GM21786 (cell line): Measurements from ENCODE around the gene DBP.
"Not testable (repeated sequence)": the region's sequence is repeated elsewhere in the genome, so short reads cannot be mapped to it uniquely, and the experiment has no call there.

ENCODE experiments used
- ATAC-seq: cut with Tn5 transposase; IDR thresholded peaks from one replicate; pipeline ENCODE4 v1.9.1; 2021; ENCODE audit not compliant: unreplicated experiment

The DBP gene

DNA sequence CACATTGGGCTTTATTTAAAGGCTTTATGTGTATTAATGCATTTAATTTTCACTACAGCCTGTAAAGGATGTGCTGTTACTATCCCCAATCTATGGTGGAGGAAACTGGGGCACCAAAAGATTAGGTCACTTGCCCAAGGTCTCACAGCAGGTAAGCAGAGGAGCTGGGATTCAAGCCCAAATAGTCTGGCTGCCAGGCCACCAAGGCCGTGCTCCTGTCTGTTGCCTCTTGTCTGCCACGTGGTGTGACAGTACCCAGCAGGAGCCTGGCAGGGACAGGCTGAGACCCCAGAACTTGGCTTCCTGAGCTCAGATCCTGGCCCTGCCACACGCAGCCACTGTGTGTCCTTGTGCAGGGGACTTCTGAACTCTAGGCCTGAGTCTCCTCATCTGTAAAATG, 31.2 kb upstream of the DBP start:
- ATAC-seq = no peak

DNA sequence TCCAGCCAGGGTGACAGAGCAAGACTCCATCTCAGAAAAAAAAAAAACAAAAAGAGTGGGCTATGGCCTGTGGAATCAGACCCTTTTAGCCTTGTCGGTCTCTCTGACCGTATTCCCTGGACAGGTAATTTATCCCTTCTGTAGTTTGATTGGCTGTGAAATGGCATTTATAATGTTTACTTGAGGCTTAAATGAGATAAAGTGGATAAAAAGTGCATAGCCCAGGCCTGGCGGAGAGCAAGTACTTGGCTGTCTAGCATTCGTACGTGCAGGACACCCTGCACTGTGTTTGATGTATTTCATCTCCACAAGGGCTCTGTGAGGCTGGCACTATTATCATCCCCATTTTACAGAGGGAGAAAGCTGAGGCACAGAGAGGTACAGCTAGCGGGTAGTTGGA, 28.6 kb upstream of the DBP start:
- ATAC-seq = no peak

DNA sequence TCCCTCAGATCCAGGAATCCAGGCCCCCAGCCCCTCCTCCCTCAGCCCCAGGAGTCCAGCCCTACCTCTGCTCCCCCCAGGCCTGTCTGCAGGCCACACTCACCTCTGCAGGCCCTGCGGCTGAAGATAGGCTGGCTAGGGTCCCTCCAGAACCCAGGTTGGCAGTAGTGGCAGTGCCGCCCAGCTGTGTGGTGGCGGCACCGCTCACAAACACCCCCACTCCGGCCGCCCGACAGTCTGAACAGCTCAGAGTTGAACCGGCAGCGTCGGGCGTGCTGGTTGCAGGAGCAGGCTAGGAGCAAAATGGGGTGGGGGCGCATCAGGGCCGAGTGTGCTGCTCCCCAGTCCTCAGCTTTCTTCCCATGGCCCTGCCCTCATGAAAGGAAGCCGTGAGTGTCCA, 27.3 kb upstream of the DBP start:
- ATAC-seq = no peak

DNA sequence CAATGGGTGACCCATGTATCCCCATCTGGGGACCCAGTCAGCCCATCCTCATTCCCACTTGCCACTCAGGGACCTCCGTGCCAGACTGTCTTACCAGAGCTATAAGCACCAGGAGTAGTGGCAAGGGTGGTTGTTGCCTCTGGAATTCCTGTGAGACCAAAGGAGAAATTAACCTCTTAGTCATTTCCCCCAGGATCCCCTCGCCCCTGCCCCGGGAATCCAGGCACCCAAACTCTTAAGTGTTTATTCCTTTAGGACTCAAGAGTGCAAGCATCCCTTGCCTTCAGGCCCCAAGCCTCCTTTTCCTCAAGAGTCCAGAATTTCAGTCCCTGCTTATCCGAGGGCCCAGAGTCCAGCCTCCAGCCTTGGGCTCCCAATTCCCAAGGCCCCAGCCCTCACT, 26.5 kb upstream of the DBP start:
- ATAC-seq = no peak

DNA sequence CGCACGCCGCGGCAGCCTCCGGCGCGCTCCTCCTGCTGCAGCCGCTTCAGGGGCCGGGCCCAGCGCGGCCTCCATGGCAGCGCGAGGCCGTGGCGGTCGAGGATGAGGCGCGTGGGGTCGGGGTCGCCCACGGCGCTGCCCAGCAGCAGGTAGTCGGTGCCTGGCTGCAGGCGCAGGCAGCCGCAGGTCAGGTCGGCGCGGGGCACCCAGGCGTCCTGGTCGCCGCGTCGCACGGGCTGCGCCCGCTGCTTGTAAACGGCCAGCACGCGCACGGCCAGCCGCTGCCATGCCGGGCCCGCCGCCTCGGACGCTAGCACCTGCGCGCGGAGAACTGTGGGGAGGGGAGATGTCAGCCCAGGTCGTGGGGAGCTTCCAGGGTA, 24.5 kb upstream of the DBP start:
- no peak for ATAC-seq

DNA sequence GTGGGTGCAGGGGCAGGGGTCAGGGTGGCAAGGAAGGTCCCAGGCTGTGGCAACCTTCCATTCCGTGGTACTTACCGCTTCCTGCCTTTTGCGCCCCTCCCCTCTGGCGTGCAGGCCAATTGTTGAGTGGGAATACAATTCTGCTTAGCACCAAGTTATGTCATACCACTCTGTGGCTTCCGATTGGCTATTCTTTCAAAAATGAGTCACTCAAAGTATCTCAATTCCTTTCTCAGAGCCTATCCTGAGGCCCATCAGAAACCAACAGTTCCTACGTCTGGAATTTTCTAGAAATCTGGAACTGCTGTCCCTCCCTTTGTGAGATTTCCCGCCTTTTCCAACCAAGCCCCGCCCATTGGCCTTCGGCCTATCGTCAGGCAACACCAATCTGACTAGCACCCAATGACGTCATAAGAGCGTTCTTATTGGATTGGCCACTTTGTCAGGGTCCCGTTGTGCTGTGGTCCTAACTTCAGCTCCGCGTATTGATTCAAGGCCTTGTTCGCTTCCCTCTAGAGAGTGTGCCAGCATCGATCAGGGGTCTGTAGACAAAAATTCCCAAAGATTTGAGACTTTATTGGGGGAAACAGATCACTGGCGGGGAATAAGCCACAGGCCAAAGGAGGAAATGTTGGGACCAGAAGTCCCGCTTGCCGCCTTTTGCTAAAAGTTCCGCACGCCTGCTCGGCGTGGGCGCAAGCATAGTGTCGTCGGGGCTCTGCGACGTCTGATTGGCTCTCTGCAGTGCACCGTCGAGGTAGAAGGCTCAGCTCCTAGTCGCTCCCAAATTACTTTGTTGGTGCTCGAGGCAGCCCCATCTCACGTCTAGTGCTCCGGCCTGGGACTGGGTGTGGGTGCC, 23.9 kb upstream of the DBP start:
- ATAC-seq = peak; percentile 64

DNA sequence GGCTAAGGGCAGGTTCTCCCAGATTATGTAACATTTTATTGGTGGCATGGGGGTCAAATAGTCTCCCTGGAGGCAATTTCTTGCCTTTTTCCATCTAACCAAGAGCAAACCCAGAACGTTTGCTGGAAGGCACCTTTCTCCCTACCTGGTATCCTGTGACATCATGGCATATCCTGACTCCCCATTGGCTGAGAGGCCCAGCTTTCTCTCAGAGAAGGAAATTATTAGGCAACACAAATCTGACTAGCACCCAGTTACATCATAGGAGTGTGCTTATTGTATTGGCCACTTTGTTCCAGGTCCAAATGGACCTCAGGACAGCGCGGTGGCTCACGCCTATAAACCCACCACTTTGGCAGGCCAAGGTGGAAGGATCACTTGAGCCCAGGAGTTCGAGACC, 22.6 kb upstream of the DBP start:
- ATAC-seq = no peak

DNA sequence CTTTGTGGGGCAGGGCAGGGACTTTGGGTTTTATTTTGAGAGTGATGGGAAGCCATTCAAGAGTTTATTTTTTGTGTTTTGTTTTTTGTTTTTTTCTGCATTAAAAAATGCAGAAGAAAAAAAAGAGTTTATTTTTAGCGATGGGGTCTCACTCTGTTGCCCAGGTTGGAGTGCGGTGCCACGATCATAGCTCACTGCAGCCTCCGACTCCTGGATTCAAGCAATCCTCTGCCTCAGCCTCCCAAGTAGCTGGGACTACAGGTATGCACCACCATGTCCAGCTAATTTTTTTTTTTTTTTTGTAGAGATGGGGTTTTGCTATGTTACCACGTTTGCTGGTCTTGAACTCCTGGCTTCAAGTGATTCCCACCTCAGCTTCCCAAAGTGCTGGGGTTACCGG, 21.3 kb upstream of the DBP start:
- no peak for ATAC-seq

DNA sequence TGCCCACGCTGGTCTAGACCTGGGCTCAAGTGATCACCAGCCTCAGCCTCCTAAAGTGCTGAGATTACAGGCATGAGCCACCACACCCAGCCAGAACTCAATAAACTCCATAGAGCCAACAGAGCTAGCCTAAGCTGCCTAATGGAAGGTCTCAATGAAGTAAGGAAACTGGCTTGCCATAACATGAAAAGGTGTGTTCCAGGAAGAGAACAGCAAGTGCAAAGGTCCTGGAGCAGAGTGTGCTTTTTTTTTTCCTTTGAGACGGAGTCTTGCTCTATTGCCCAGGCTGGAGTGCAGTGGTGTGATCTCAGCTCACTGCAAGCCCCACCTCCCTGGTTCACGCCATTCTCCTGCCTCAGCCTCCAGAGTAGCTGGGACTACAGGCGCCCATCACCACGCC, 20.6 kb upstream of the DBP start:
- not testable (repeated sequence) for ATAC-seq

DNA sequence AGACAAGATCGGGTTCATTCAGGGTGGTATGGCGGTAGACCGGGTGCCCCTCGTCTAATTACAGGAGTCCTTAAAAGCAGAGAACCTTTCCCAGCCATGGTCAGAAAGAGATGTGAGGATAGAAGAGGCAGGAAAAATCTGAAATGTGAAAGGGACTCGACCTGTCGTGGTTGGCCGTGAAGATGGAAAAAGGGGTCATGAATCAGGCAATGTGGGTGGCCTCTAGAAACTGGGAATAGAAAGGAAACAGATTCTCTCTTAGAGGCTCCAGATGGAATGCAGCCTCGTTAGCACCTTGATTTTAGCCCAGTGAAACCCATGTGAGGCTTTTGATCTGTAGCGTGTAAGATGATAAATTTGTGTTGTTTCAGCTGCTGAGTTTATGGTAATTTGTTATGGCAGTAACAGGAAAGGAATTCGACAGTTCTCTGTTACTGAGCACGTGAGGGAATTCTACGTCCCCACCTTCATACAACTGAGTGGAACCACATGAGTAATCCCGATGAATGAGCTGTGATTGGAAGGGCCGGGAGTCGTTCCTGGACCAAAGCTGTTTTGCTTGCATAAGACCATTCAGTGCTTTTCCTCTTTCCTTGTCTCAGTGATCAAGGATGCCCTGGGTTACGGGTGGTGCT, 19.8 kb upstream of the DBP start:
- ATAC-seq = no peak

DNA sequence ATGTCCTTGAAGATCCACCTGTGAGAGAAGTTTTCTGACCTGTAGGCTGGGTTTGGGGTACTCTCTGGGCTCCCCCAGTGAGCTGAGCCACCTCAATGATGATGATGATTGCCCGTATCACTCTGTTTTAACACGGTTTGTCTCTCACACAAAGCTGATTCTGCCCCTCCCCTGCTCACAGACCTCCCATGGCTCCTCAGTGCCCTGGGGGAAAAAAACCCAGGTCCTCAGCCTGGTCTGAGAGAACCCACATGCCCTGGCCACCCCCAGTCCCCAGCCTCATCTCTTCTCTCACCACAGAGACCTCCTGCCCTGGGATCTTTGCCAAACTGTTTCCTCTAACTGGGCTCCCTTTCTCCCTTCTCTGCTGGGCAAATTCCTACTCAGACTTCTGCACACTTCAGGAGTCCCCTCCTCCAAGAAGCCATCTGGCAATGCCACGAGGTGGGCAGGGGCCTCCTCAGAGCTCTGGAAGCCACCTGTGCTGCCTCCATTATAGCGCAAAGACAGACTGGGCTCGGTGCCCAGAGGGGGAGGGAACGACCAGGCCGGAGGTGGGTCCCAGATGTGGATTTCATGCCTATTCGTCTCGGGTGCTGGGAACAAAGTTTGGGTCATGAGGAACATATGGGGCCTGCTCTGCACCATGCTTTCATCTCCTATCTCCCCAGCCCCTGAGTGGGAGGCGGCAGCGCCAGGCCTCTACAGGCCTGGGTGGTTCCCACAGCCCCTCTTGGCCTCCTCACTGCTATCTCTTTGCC, 17.3 kb upstream of the DBP start:
- ATAC-seq = no peak

DNA sequence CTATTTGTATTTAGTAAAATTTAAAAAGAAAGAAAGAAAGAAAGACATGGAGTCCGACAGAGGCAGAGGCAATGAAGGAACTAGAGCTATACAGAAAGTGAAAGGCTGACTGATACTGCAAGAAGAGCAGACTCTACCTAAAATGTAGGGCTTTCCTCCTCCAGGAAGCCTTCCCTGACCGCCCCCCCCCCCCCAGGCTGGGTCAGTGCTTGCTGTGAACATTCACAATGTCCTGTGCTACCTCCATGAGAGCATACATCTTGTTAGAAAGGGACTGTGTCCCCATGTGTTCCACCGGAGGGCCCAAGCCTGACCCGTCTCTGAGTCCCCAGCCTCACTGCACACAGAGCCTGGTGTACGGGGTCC, 14.5 kb upstream of the DBP start:
- ATAC-seq = no peak

DNA sequence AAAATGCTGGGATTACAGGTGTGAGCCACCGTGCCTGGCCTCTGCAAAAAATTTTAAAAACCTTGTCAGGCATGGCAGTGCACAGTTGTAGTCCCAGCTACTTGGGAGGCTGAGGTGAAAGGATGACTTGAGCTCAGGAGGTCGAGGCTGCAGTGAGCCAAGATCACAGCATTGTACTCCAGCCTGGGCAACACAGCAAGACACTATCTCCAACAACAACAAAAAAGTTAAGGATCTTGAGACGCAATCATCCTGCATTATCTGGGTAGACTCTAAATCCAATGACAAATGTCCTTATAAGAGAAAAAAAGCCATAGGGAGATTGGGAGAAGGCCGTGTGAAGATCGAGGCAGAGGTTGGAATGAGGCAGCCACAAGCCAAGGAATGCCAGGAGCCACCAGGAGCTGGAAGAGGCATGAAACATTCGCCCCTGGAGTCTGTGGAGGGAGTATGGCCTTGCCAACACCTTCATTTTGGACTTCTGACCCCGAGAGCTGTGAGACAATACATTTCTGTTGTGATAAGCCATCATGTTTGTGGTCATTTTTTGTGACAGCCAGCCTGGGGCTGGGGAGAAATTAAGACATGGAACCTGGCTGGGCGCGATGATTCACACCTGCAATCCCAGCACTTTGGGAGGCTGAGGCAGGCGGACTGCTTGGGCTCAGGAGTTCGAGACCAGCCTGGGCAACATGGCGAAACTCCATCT, 13.9 kb upstream of the DBP start:
- ATAC-seq = no peak

DNA sequence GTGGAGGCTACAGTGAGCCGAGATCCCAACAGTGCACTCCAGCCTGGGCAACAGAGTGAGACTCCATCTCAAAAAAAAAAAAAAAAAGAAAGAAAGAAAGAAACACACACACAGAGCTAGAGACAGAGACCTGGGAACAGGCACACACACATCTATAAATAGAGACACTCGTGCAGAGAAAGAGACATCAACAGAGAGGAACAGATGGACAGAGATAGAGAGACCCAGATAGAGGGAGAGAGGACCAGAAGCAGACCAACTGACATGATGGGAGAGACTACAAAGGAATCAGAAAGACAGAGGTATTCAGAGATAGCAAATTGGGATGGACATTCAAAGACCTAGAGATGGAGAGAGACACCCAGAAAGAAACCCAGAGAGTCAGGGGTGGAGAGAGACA, 11.0 kb upstream of the DBP start:
- ATAC-seq = no peak

DNA sequence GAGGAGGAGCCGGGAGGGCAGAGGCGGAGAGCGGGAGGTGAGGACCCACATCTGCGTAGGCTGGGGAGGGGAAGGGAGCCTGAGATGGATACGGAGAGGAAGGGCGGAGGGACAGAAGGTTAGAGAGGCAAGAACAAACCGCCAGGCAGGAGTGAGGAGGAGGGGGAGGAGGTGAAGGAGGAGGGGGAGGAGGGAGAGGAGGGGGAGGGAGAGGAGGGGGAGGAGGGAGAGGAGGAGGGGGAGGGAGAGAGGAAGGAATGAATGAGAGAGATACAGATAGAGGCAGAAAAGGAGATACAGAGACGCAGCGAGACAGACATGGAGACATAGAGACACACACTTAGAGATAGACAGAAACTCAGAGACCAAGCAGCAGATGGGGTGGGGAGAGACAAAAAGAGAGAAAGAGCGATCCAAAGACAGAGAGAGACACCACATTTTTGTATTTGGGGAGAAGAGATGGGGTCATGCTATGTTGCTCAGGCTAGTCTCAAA, 9.6 kb upstream of the DBP start:
- ATAC-seq = no peak

DNA sequence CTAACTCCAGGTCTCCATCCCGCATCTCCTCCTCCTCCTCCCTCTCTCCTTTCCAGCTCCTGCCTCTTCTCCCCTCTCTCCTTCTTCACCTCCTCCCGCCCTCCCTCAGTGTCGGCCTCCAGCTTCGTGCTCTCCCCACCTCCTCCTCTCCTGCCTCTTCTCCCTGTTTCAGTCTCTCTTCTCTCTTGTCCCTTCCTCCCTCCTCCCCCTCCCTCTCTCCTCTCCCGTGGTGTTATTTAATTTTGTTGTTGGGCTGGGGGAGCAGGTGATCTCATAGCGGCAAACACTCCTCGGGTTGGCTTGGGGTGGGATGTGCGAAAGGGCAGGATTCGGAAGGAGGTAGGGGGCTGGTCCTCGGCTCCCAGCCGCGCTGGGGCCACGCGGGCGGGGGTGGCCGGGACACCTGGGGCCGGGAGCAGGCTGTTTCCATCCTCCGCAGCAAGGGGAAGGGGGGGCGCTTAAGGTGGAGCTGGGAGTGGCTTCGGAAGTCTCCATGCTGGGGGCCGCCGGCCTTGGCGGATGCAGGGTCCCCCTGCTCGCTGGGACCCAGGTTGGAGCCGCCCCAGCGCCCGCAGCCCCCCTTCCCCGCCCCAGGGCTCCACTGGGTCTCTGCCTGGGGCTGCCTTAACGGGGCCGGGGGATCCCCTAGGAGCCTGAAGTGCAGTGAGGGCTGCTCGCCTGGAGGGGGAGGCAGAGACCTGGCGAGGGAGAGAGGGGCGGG, 9.0 kb upstream of the DBP start, which contains the start of gene CA11:
CA11 (minus strand) TSS at position 187 of the 721 bp plus-strand sequence. CDS start 555 bp downstream, outside the sequence.
- peak; percentile 69 for ATAC-seq

DNA sequence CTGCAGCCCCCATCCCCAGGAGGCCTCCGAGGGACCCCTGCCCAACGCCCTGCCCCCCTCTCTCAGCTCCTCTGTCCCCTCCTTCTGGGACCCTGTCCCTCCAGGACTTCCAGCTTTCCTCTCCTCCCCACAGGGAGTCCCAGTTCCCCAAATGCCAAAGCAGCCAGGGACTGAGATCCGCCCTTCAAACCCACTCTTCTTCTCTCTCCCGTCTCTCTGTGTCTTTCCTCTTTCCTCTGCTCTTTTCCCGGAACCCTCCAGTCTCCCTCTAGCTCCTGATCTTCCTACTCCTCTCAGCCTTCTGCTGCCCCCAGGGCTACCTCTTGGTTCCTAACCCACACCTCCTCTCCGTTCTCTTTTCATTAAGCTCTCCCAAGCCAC, 8.4 kb upstream of the DBP start:
- no peak for ATAC-seq

DNA sequence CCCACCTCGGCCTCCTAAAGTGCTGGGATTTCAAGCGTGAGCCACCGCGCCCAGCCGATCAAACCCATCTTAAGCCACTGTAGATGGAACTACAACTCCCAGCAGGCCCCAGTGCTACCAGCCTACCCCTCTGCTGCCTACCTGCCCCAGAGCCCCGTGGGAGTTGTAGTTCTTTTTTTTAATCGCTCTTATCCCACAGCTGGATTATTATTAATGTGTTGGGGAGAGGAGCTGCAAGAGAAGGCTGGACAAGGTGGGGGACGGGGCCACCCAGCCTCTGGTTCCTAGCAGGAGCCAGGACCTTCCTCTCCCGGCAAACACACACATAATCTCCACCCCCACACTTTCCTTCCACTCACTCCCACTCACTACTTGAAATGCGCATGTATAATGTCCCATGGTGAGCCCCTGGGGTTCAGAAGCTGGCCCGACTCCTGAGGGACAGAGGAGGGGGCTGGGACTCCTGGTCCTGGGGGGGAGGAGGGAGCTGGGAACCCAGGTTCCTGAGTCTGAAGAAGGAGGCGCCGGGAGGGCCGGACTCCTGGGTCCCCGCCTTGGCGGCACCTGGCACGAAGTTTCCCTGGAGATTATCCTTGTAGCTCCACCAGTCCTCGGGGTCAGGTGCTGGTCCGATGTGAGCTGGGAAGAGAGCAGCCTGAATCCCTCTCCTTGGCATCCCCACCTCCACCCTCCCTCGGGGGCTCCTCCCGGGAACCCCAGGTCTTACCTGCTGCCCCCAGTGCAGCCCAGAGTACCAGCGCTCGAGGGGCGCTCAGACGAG, 7.8 kb upstream of the DBP start:
- ATAC-seq = no peak

DNA sequence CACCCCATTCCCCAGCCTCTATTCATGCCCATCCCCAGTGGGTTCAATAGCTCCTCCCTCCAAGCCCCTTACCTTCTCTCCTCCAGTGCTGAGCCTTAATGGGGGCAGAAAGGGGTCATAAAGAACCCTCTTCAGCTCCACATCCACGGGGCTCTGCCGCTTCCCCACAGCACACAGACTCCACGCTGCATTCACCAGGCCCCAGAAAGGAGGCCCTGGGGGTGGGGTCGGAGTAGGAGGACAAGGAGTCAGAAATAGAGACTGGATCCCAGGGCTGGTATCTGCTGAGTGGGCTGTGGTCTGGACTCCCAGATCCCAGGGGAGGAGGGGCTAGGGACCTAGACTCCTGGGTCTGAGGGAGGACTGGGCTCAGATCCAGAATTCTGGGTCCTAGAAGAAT, 7.2 kb upstream of the DBP start:
- no peak for ATAC-seq

DNA sequence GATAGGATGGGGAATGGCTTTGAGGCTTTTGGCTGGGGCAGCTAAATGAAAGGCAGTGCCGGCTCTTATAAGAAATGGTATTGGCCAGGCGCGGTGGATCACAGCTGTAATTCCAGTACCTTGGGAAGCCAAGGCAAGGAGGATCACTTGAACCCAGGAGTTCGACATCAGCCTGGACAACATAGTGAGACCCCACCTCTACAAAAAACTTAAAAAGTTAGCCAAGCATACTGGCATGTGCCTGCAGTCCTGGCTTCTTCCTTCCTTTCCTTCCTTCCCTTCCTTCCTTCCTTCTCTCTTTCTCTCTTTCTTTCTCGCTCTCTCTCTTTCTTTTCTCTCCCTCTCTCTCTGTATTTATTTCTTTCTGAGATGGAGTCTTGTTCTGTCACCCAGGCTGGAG, 5.7 kb upstream of the DBP start:
- no peak for ATAC-seq
